CD4-positive, alpha-beta T cell treated with Interleukin-15 for 4 hours (primary cell): ENCODE measurements around the gene MBD3.
"Not testable (repeated sequence)": the region's sequence is repeated elsewhere in the genome, so short reads cannot be mapped to it uniquely, and the experiment has no call there.

Experiments used
- DNase-seq: peaks from one replicate; pipeline ENCODE4 v3.0.0-alpha.2; 2020; ENCODE audit warnings: low spot score

MBD3 gene

GRCh38 chr19:1539749-1540148 is 52.9 kb downstream of the MBD3 start:
- not testable (repeated sequence) for DNase-seq

GRCh38 chr19:1538978-1539377 is 53.7 kb downstream of the MBD3 start:
- no peak for DNase-seq

- not testable (repeated sequence) for DNase-seq
These were observed 57.0 kb downstream of the MBD3 start for GRCh38 chr19:1535699-1536098.

GRCh38 chr19:1534972-1535371 is 57.7 kb downstream of the MBD3 start:
- DNase-seq: no peak

GRCh38 chr19:1533510-1534150 is 59.0 kb downstream of the MBD3 start:
- DNase-seq: no peak

GRCh38 chr19:1532003-1532402 is 60.7 kb downstream of the MBD3 start:
- DNase-seq: no peak

- no peak for DNase-seq
These were observed 61.1 kb downstream of the MBD3 start for GRCh38 chr19:1531587-1531986.

GRCh38 chr19:1530856-1531255 is 61.8 kb downstream of the MBD3 start:
- DNase-seq: not testable (repeated sequence)

GRCh38 chr19:1529430-1529816 is 63.2 kb downstream of the MBD3 start:
- no peak for DNase-seq

- no peak for DNase-seq
These were observed 63.9 kb downstream of the MBD3 start for GRCh38 chr19:1528596-1529429.

- no peak for DNase-seq
These were observed 64.9 kb downstream of the MBD3 start for GRCh38 chr19:1527650-1528309.

GRCh38 chr19:1526979-1527649 is 65.6 kb downstream of the MBD3 start:
- no peak for DNase-seq

GRCh38 chr19:1526066-1526778 is 66.4 kb downstream of the MBD3 start:
- no peak for DNase-seq

GRCh38 chr19:1525343-1525742 is 67.3 kb downstream of the MBD3 start:
- DNase-seq: no peak

- no peak for DNase-seq
These were observed 67.7 kb downstream of the MBD3 start for GRCh38 chr19:1524972-1525325.

GRCh38 chr19:1524287-1524971 is 68.2 kb downstream of the MBD3 start:
- DNase-seq: no peak
